Esophagus muscularis mucosa (tissue), 3 donors: Measurements from ENCODE around the gene MBD1.

Experiments
- CTCF ChIP-seq, 3 experiments: fragments of 200-600 bp in 2 of 3; fragments of 450-650 bp in 1 of 3; sonication (generic) in 2 of 3; IDR thresholded peaks; one replicate each; pipeline ENCODE4 v1.5.1; 2017 to 2019; ENCODE audit warnings: antibody characterized with exemption in 3 of 3, mild to moderate bottlenecking in 2 of 3, moderate library complexity in 1 of 3
- POLR2A ChIP-seq: fragments of 450-650 bp; IDR thresholded peaks from one replicate; pipeline ENCODE4 v1.6.1; 2017; ENCODE audit warnings: antibody characterized with exemption, moderate library complexity, mild to moderate bottlenecking, low read depth
- POLR2AphosphoS5 ChIP-seq, 2 donors: sonication (generic); formaldehyde crosslinking; IDR thresholded peaks; one replicate each; pipeline ENCODE4 v1.6.1; 2017; ENCODE audit warnings: antibody characterized with exemption in 2 of 2

DNA sequence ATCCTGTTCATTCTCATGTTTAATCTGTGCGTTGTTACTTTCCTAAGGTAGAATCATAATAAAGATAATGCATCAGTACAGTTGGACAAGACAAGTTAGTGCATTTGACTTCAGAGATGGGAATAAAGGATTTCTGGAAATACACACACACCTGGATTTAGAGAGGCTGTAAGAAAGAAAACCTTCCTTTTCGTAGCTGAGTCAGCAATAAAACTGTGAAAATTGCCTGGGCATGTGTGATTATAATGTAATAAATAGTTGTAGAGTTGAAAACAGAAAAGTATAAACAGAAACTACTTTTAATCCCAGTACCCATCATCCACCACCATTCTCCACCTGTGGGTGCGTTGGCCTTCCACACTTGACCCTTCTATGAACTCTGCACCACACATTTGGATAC, 30.4 kb downstream of the MBD1 start:
- no peak for TF ChIP-seq POLR2AphosphoS5 (IDR thresholded peaks at IDR 0.05)
- no peak for TF ChIP-seq CTCF (IDR thresholded peaks at IDR 0.05)
- TF ChIP-seq POLR2A = no peak
